ENCODE data around the gene PTPRN2.
"Not testable (repeated sequence)": the region's sequence is repeated elsewhere in the genome, so short reads cannot be mapped to it uniquely, and the experiment has no call there.

The PTPRN2 gene

DNA sequence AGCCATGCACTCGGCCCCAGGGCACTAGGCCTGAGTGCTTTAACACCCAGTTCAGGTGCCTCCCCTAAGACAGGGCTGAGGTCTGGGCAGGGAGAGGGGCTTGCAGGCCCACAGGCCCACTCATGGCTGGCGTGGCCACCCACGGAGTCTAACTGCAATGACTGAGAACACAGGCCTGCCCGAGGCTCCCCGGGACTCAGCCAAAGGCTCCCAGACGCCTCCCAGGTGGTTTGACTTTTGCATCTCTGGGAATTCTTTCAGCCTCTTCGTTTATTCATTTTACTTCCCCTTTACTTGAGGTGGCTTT lies 37.3 kb downstream of the PTPRN2 start:
- DNase-seq, result no peak

DNA sequence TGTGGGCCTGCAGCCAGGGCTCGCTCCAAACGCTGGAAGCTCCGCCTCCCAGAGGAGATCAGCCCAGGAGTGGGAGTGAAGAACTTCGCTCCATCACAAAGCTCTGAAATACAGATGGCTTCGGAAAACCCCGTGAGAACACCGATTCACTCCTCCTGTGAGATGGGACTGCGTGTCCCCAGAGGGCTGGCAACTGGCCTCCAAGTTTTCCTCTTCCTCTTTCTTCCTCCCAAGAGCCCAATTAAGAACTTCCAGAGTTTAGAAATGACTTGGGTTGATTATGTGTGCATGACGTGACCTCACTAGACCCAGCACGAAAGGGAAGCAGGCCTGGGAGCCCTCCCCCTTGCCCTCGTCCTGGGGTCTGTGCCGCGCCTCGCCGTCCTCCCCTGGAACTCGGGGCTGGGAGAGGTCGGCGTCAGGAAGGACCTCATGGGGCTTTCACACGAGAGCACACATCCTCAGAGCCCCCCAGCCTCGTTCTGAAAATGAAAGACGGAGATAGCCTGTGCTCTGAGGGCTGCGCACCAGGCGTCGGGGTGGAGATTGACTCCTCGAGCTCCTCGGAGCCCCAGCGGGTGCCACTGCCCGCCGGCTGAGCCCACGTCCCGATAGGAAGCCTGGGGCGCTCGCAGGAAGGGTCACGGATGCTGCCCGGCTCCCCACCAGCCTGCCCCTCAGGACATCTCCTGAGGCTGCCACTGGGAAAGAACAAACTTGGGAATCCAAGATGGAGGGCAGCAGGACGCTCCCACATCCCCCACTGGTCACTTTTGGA lies 37.8 kb downstream of the PTPRN2 start:
- no peak for DNase-seq

DNA sequence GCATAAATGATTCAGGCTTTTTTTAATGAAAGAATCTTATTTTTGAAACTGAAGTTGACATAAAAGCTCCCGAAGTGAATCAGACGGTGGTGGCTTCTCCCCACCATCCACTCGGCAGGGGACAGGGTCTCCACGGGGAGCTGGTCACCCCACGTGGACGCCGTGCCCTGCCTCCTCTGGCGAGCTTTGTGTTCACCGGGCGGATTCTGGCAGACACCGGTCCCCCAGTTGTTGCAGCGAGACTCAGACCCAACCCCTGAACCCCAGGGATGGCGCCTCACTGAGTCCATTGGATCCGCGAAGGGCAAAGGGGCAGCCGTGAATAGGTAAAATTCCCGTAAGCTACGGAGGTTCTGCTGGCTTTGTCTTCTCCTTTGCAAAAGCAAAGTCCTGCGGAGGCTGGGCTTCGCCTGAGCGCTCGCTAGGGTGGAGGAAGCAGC lies 38.4 kb downstream of the PTPRN2 start:
- DNase-seq, result no peak

DNA sequence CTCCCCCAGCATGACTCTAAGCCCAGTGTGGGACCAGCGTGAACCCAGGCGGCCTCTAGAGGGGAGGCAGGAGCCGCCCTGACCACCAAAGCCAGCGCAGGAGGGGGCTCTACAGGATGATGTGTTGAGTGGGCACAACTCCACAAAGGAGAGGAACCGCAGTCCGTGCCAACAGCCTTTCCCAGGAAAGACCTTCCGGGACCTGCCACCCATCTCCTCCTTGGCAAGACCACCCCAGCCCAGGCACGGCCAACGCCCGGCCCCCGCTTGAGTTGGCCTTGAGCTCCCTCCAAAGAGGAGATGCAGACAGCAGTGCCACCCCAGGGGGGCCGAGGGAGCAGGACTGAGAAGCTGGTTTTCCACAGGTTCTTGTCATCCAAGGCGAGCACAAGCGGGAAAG lies 38.9 kb downstream of the PTPRN2 start:
- DNase-seq, result no peak

DNA sequence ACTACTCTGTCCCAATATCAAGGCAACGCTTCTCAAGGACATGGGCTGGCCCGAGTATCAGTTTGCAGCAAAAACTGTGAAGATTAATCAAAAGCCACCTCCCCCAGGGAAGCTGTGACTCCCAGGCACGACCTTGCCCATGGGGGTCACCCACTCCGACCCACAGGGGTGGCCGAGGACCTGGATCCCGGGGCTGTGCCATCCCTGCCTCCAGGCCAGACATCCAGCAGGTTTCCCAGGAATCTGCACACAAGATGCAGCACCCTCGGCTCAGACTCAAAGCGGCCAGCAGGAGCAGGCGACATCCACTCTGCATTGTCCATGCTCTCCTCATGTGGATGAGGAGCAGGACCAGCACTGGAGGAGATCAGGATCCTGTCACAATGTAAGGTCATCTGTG lies 39.8 kb downstream of the PTPRN2 start:
- DNase-seq, result no peak

DNA sequence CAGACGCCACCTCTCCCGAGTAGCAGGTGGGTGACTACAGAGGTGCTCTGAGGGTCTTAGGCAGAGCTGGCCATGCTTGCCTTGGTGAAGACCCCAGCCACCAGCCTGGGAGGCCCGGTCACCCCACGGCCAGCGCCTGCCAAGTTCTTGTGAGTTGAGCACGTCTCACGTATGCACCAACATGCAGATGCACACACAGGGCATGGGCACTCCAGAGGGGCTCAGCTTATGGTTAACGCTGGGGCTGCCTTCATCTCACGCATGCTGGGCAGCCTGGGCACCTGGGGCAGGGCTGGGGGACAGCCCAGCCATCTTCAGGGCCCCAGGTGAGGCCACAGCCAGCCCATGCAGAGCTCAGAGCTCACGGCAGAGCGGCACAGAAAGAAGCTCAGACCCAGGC lies 41.0 kb downstream of the PTPRN2 start:
- no peak for DNase-seq

DNA sequence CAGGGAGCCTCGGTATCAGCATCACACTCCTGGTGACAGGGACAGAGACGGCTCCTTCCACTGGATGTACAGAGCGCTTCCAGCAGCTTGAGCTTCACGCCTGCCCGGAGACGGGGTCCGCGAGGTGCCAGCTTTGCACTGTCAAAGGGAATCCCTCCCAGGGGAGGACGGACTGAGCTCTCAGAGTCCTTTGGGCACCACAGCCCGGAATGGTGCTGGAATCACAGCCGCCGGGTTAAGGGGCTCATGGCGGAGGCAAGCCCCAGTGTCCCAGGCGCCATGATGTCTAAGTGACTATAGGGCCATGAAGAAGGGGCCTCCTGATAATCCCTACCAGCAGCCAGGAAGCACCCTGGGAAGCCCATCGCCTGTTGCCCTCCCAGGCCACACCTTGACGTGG lies 41.4 kb downstream of the PTPRN2 start:
- no peak for DNase-seq

DNA sequence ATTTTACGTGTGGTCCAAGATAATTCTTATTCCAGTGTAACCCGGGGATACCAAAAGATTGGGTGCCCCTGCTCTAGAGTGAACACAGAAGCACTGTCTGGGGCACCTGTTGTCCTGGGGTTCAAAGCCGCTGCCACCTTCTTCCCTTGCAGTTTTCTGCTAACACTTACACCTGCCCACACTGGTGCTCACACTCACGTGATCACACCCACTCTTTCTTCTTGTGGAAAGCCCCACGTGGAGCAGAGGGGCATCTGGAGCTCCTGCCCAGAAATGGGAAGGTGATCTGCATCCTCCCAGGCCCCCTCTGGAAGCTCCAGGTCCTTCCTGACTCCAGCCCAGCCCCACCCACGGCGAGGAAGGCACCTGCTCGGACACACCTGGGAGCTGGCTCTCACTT lies 42.9 kb downstream of the PTPRN2 start:
- DNase-seq, result no peak

DNA sequence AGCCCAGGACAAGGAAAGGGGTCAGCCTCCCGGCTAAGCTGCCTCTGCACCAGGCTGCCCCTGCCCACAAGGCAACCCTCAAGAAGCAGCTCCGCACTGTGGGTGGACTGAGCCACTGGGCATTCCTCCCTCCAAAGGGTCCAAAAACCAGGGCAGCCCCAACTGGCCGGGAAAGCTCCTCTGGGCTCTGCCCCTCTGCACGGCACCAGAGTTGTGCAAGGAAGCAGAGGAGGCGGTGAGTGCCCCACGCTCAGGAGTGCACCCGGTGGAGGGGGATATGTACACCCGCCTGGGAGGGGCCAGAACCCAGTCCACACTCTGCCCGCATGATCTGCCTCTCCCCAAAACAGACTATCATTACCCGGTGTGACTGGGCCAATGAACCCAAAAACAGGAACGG lies 43.8 kb downstream of the PTPRN2 start:
- DNase-seq, result no peak

DNA sequence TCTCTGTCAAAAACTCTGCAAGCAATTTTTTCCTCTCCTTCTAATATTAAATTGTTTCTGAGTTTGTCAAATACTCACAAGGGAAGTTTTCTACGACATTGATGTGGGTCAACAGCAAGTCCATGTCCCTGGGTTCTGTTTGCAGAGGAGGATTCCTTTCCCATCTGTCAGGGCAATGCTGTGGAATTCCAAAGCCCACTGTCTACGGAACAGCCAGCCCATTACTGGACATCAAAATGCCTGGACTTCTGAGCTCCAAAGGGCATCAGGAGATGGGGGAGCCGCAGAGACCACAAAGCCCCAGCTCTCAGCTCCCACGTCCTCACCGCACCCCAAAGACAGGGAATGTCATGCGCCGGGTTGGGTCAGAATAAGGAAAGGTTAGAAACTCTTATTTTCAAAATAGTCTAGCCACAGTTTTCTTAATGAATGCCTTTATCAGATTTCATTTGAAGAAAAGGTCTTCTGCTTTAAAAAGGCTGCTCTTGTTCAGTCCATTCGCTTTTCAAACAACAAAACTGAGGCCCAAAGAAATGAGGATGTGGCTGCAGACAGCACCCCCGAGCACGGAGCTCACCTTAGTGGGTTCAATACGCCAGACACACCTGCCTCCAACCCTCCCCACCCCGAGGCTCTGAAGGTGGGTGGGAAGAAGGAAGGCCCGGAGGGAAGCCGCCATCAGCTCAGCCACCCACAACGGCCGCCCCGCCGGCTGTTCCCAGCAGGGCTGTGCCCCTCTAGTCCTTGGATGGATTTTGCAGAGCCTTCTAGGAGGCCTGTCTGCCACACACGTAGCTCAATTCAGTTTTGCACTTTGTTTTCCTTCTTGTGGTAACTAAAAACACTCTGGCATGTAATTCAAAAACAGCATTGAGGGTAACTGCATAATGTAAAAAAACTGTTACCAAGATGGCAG lies 44.7 kb downstream of the PTPRN2 start:
- no peak for DNase-seq

DNA sequence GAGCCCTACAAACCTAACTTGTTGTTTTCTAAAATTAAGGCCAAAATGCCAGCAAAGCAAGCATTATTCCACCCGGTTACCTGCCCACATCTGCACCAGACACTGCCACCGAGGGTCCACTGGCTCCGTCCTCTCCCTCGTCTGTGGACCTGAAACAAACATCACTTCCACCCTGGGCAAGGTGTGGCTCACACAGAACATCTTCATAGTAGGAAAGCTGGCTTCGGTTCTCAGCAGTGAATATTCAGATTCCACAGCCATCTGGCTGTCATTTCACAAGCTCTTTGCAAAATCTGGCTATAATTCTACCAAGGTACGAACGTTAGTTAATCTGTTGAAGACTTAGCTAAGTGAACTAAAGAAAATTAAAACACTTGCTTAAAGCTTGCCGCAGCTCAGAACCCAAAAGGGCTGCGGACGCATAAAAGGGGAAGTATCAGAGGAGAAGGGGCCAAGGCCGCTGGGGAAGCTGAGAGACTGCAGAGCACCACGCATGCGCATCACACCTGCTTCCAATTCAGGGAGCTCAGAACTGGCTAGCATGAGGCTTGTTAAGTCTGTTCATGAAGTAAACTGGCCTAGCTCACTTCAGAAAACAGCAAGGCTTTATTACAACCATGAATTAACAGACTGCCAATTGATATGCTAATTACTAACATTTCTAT lies 46.1 kb downstream of the PTPRN2 start:
- DNase-seq, result no peak

DNA sequence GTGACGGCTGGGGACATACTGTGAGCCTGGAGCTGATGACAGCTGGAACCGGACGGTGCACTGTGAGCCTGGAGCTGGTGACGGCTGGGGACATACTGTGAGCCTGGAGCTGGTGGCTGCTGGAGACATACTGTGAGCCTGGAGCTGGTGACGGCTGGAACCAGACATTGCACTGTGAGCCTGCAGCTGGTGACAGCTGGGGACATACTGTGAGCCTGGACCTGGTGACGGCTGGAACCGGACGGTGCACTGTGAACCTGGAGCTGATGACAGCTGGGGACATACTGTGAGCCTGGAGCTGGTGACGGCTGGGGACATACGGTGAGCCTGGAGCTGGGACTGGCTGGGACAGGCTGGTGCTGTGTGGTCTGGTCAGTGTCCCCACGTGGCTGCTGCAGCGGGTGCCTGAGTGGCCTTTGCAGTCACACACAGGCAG lies 47.9 kb downstream of the PTPRN2 start:
- no peak for DNase-seq

DNA sequence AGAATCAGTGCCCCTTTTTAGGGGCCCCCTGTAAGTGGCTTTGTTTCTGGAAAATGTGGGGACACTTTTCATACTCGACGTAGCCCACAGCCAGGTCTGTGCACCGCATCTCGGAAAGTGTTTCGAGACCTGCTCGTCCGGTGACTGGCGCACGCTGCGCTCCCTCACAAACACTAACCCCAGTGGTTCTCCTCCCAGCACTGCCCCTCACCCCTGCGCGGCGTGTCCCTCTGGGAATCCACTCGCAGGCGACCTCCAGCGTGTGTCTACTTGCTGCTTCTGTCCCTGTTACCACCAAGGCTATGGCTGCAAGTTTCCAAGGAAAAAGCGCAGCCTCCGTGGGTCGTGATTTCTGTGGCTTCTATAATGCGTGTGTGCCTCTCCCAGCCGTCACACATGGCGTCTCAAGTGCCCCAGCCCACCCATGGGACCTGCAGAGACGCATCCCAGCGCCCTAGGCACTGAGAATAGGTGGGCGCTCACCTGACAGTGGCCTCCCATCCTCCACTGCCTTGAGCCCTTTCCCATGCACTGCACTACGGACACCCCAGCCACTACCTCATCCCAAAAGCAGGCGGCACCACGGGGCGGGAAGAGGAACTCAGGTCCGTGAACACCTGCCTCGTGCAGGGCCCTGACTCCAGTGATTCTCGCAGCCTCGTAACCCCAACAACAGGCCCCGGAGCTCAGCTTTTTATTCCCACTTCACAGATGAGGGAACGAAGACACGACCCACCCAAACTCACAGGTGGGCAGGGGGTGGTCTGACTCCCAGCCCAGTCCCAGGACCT lies 49.3 kb downstream of the PTPRN2 start:
- no peak for DNase-seq

DNA sequence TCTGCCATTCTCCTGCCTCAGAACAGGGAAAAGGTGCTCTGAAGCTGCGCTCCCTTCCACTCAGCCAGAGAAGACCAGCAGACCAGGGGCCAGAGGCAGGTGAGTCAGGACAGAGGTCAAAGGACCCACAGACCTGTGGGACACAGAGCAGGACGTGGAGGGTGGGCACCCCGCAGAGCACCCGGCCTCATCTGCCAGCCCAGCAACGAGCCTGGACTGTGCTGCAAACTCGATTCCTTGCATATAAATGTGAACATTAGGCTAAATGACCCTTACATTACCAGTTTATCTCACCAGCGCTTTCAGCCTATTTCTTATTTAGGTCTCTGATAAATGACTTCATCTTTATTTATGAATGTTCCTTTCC lies 50.1 kb downstream of the PTPRN2 start:
- DNase-seq, result no peak

DNA sequence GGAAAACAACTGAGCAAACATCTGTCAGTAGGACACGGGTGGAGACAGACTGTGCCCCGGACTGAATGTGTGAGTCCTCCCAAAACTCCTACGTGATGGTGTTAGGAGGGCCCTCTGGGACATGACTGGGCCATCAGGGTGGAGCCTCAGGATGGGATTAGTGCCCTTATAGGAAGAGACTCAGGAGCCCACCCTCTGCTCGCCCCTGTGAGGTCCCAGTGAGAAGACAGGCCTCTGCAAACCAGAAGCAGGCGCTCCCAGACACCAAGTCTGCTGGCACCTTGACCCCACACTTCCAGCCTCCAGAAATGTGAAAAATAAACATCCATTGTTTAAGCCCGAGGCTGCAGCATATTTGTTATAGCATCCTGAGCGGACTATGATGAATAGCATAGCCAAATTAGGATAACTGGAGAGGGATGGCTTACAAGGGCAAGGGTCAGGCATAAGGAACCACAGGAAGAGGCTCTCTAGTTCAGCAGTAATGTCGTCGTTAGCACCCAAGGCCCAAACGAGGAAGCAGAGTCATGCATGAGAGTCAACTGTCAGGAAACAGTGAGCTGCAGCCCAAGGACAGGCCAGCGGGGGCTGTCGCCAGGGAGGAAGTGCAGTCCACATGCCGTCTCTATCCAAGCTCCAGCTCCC lies 50.6 kb downstream of the PTPRN2 start:
- no peak for DNase-seq

DNA sequence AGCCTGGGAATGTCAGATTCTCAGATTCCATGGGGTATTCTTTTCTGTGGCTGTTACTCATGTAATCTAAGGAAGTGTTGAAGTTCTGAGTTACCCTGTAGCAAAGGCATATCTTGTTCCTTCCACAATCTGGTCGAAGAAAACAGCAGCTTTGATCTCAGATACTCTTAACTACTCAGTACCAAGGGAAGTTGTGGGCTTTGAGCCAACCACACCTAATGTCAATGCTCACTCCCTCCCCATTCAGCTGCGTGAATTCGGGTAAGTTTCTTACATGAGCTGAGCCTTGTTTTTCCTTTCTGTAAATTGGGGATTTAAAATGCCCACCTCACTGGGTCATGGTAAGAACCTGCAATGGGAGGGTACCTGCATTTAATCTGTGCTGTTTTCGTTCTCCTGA lies 52.5 kb downstream of the PTPRN2 start:
- DNase-seq, result no peak

DNA sequence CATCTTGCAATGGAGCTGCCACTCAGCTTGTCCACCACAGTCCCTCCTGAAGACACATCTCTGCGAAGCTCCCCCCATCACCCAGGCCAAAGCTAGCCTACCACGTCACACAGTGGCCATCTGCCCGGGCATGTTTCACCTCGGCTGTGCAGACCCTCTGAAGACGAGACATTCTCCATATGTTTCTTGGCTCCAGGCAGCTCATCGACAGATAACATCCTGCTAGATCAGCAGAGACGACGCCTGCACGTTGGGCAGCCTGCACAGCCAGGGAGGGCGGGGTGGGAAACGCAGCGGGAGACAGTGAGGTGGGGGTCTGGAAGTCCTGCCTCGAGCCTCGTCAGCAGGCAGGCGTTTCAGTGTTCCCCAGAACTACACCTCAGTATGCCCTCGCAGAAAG lies 53.0 kb downstream of the PTPRN2 start:
- DNase-seq, result no peak

DNA sequence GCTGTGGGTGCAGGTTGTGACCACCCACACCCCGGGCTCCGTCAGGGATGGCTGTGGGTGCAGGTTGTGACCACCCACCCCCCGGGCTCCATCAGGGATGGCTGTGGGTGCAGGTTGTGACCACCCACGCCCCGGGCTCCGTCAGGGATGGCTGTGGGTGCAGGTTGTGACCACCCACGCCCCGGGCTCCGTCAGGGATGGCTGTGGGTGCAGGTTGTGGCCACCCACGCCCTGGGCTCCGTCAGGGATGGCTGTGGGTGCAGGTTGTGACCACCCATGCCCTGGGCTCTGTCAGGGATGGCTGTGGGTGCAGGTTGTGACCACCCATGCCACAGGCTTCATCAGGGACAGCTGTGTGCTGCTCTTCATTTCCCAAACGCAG lies 53.5 kb downstream of the PTPRN2 start:
- DNase-seq, result not testable (repeated sequence)

DNA sequence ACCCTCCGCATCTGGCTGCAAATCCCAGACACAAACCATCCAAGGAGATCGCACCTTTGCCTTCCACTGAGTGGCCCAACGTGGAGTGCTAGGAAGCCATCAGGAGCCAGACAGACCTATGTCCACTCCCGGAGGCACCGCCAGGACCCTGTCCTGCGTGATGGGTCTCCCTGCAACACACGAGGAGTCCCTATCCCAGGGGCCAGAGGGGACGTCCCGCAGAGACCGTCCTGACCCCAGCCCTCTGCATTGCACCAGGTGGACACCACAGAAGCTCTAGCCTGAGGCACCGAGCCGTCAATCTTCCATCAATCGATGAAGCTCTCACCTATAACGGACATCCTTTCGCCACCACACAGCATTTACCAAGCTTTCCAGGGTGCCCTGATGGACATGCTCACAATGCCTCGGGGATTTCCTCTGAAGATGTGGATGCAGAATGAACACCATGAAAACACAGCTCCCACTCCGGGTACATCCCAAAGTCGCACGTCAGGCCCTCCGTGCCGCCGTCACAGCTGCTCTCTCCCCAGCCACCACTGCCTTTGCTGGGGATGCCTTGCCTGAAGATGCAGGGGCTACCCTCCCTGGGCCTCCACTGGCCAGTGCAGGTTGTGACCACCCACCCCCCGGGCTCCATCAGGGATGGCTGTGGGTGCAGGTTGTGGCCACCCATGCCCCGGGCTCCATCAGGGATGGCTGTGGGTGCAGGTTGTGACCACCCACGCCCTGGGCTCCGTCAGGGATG lies 54.1 kb downstream of the PTPRN2 start:
- DNase-seq, result no peak

DNA sequence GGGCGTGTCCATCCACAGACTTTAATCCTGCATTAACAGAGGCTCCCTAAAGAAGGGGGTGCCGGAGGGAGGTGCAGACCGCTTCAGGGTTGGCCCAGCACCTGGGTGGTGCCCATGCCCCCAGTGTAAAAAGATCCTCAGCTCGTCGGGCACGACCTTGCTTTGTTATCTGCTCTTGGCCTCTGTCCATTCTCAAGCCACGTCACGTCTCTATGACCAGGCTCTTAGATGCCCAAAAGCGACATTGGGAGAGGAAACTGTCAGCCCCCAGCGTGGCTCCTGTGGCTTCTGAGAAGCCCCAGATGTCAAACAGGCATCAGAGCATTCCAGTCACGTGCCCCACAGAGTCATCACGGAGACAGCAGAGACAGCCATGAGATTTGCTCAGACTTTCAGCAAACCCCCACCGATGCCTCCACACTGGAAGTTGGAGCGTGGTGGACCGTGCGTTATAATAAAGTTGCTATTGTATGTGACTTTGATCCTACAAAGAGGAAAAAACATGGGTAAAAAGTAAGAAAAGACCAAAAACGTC lies 55.5 kb downstream of the PTPRN2 start:
- no peak for DNase-seq

DNA sequence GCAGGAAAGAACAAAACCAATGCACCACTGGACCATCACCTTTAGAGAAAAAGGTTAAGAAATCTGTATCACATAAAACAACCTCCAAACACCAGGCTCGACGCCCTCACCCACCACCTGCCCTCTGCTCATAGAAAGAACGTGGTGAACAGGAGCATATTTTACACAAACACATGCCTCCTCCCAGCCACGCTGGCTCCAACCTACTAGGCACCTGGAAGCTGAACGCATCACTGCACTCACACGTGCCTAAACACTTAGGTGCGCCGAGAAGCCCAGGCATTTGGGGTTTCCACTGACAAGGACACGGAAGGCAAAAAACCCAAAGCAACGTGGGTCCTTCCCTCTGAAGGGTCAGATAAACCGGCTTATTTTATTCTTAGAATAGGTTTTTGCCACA lies 56.0 kb downstream of the PTPRN2 start:
- DNase-seq, result no peak
